HG03521 (cell line): ENCODE results near the gene NAGLU.

Experiments
- ATAC-seq: cut with Tn5 transposase; IDR thresholded peaks from one replicate; pipeline ENCODE4 v1.9.1; 2021; ENCODE audit warnings: mild to moderate bottlenecking, moderate library complexity; ENCODE audit not compliant: unreplicated experiment

NAGLU gene

DNA sequence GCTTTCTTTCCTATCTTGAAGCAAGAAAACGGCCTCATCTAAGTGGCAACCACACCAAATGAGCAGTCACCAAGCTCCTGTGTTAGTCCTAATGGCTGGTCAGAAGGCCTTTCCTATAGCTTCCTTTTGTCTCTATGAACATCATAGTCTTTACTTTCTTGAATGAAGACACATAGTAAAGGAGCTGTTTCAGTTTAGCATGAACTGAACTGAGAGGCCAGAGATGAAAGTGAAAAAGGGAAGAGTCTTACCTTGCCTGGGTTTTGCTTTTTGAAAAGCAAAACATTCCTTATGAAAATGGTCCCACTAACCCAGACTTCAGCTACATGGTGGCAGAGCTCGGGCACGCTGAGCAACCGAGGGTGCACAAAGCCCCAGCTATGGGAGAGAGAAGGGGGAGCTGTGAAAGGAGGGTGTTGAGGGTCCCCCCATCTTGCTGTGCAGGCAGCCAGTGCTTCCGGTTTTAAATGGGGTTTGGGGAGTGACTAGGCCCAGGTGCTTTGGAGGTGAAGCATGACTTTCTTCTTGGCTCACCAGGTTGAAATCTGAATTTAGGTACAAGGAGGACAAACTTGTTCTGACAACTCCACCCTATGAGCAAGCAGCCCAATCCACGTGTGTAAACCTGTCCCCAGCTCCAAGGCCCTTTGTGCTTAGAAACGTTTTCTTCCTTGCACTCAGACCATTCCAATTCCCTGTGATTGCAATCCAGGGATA lies 50.6 kb downstream of the NAGLU start:
- ATAC-seq, result no peak

DNA sequence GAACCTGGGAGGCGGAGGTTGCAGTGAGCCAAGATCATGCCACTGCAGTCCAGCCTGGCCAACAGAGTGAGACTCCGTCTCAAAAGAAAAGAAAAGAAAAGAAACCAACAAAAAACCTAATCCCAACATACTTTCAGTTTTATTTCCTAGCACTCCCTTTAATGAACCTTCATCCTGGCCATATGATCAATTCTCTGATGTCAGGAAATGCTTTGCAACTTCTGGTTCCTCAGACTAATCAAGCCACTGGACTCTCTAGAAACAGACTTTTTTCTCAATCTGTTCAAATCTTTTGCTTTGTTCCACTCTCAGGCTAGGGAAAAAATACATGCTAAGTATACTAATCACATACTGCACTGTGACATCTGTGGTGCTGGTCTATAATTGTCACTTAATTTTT lies 54.8 kb downstream of the NAGLU start:
- ATAC-seq, result no peak

DNA sequence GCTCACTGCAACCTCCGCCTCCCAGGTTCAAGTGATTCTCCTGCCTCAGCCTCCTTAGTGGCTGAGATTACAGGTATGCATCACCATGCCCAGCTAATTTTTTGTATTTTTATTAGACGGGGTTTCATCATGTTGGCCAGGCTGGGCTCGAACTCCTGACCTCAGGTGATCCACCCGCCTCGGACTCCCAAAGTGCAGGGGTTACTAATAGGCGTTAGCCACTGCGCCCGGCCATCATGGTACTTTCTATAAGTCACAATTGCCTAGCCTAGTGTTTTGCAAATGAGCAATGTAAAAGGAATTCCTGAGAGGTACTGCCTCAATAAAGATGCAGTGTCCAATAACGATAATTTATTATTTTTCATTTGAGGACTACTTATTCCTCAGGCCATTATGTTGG lies 55.4 kb downstream of the NAGLU start:
- ATAC-seq, result no peak
